HG03280 (cell line): ENCODE measurements around the gene SMAD2.
"Not testable (repeated sequence)": the region's sequence is repeated elsewhere in the genome, so short reads cannot be mapped to it uniquely, and the experiment has no call there.

Experiments used
- ATAC-seq: cut with Tn5 transposase; IDR thresholded peaks from one replicate; pipeline ENCODE4 v1.9.1; 2021; ENCODE audit warnings: mild to moderate bottlenecking, moderate library complexity; ENCODE audit not compliant: unreplicated experiment

SMAD2 gene

GRCh38 chr18:47797126-47797525, 133.3 kb downstream of the SMAD2 start:
- no peak for ATAC-seq

DNA sequence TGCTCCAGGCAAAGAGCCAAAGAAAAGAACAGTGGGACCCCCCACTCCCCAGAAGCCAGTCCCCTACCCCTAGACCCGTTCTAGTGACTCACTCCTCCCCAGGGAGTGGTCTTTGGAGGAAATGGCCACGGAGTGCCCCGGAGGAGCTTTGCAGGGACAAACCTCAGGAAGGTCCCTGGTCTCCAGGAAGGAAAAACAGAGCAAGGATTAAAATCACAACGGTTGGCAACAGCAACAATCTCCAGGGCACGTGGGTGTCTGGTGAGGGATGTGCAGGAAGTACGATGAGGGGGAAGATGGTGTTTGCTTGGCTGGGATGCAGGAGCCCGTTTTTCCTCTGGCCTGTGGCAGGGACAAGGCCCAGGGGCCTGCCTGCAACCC, 135.0 kb downstream of the SMAD2 start:
- ATAC-seq: no peak

DNA sequence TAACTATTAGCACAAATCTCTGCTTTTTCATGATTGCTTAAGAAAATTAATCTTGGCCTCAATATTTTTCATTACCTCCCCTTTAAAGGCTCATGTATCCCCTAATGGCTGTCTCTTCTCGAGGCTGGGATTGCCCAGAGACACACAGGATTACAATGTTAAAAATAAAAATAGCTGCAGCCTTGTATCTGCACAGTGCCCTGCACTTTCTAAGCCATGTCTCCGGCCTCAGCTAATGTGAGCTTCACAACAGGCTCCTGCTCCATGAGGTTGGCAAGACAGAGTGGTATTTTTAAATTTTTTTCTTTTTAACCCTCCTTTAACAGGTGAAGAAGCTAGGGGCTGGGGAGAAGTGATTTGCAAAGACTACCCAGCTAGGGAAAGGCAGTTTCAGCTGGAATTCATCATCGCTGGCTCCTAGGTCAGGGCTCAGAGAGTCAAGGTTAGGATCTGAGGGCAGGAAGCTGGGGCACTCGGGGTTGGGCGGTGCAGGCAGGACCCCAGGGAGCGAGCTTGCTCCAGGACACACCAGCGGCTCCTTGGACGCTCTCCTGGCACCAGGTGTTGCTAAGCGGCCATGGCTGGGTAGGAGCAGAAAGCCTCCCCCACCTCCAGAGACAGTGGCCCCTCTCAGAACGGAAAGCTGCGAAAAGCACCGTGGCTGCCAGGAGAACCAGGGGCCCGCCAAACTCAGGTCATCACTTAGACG, 135.6 kb downstream of the SMAD2 start:
- ATAC-seq: no peak

DNA sequence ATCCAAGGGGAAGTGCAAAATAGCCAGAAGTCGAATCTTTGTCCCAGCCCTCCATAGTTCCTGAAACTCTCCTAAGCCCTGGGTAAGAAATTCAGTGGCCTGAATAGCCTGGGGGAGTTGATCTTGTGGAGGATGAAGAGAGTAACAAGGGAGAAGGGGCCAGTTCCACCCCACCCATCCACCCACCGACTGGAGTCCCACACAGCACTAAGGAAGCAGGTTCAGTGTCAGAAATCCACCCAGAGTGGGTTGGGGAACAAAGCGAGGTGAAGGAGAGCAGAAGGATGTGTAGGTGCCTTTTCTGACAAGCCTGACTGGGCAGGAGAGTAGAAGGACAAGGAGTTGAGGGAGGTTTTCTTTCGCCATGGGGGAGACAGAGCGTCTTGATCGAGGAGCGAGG, 136.8 kb downstream of the SMAD2 start:
- ATAC-seq: no peak

GRCh38 chr18:47791461-47791985, 138.9 kb downstream of the SMAD2 start:
- ATAC-seq: no peak

GRCh38 chr18:47790036-47790435, 140.4 kb downstream of the SMAD2 start:
- ATAC-seq: no peak

GRCh38 chr18:47788621-47789020, 141.8 kb downstream of the SMAD2 start:
- no peak for ATAC-seq

DNA sequence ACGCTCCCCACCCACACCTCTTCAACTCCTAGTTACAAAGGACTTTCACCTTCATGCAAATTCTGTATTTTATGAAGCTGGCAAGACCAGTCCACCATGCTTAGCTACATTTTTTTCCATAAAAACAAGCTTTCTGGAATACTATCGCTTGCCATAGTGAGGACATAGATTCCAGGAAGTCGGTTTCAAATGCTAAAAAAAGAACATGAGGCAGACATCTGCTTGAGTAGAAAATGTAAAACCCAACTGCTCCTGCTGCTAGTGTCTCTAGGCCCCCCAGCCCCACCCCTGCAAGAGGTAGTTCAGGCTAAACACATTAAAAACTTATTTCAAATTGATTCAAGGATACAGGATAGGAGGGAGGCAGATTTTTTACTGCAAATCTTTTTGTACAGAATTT, 148.9 kb downstream of the SMAD2 start:
- no peak for ATAC-seq

DNA sequence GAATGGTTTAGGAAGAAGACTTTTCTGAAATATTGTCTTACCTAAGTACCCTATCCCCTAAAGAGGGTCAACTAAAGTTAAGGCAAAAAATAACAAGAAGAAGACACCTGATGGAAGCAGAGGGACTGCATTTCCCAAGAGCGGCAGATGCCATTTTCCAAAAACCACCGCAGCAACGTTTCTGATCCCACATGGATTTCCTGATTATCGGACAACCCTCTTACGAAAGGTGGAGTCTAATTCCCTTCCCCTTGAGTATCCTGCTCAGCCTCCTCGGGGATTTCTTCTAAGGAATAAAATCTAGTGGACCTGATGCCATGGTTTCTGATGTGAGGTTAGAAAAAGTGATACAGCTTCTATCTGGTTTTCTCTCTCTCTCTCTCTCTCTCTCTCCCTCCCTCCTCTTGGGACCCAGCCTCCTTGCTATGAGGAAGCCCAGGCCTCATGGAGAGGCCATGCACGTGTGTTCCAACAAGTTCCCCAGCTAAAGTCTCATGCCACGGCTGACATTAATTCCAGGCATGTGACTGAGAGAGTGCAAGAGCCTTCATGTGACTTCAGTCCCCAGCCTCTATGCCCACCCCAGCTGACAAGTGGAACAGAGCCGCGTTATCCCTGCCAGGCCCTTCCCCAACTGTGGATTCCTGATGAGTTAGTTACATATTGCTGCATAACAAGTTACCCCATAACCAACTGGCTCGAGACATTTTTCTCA, 150.3 kb downstream of the SMAD2 start:
- ATAC-seq: no peak

DNA sequence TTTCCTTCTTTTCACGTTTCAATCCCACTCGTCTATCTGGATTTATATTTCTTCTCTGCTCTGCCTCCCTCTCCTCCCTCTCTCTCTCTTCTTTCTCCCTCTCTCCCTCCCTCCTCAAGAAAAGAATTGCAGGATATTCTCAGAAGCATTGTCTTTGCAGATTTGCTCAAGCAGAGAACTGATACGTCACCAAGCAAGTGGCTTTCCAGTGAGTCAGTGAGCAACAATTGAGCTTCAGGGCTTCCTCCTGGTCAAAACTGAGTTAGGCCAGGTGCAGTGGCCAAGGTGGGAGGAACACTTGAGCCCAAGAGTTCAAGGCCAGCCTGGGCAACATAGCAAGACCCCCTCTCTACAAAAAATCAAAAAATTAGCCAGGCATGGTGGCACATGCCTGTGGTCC, 151.1 kb downstream of the SMAD2 start:
- no peak for ATAC-seq

- no peak for ATAC-seq
These were observed 152.8 kb downstream of the SMAD2 start for GRCh38 chr18:47777626-47778025.

- ATAC-seq: no peak
These were observed 154.5 kb downstream of the SMAD2 start for GRCh38 chr18:47775961-47776360.

DNA sequence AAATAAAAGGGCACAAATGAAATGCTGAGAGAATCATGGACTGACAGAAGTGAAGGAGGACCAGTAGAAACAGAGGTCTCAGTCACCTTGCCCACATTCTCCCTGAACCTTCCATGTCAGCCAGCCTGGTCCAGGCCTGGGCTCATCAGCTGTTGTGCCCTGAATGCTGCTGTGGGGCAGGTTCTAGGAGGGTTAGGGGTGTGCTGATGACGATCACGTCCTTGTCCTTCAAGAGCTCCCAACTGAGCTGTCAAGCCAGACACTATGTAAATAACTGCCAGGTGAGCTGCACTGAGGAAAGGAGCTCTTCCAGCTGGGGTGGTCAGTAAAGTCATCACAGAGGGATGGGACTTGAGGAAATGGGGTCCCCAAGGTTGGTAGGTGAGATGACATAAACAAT, 156.5 kb downstream of the SMAD2 start:
- ATAC-seq: no peak

DNA sequence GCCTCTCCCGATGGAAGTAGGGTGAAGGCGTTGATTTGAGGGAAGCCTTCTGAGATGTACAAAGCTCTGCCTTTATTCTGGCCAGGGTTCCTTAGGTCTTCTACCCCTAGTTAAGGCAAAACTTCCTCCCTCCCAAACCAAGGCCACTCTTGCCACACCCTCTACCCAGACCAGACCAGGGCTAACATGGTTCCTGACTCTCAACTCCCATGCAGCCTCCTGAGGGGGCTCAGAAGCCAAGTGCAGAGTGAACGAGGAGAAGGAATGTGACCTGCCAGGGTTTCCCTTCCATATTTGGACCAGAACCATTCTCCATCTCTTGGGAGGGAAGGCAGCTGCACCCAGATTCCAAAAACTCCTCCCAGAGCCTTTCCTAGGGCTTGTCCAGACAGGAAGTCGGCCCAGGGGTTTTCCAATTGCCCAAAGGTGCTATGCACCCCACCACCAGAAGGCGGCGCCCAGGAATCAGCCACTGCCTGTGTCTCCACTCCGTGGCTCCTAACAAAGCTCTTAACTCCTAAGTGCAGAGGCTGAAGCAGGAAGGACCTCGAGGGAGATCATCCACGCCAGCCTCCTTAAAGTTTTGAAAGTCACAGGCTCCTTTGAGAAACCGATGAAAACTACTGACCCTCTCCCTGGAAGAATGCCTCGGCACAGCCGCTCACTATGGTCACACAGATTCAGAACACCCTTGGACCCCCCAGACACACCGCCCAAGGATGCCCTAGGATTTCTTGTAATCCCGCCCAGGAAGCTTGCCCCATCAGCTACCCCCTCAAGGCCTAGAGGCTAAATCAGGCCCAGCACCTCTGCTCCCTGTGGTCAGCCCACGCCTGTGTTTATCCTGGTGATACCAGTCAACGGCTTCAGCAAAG, 157.8 kb downstream of the SMAD2 start:
- ATAC-seq: no peak

- no peak for ATAC-seq
These were observed 158.5 kb downstream of the SMAD2 start for GRCh38 chr18:47771922-47772321.

- no peak for ATAC-seq
These were observed 162.8 kb downstream of the SMAD2 start for GRCh38 chr18:47767699-47768098.

- not testable (repeated sequence) for ATAC-seq
These were observed 163.3 kb downstream of the SMAD2 start for GRCh38 chr18:47767198-47767597.
